Activated T-helper 1 cell treated with anti-CD3 and anti-CD28 coated beads, Interleukin-12 subunit alpha, Interleukin-12 subunit beta, Interleukin-2, Interleukin-4 antibody, amounts not matched to agents 30 ng/mL and 10 ng/mL and 1 ng/mL, durations not matched to agents 14 hours and 24 hours and 36 hours (primary cell): ENCODE results near the gene SCAMP4. TPM values are rescaled to one million over a fixed set of nuclear protein-coding genes. Genes with fewer than 3 reads are reported as not detected.

ENCODE experiments used
- DNase-seq: peaks from one replicate; pipeline ENCODE4 v3.0.0; 2021; ENCODE audit warnings: low spot score
- H3K27ac Mint-ChIP-seq: one replicate; pipeline ENCODE4 v1.8.0; 2021; ENCODE audit warnings: mild to moderate bottlenecking, mixed read lengths
- H3K27me3 Mint-ChIP-seq: one replicate; pipeline ENCODE4 v1.8.0; 2022; ENCODE audit warnings: mild to moderate bottlenecking, moderate library complexity, mixed read lengths; ENCODE audit not compliant: insufficient read depth
- H3K36me3 Mint-ChIP-seq: one replicate; pipeline ENCODE4 v1.8.0; 2021; ENCODE audit warnings: low read depth, mixed read lengths
- H3K4me1 Mint-ChIP-seq: one replicate; pipeline ENCODE4 v1.8.0; 2021; ENCODE audit warnings: low read depth, mixed read lengths
- H3K4me3 Mint-ChIP-seq: one replicate; pipeline ENCODE4 v1.8.0; 2021; ENCODE audit warnings: mild to moderate bottlenecking, moderate library complexity, mixed read lengths
- H3K9me3 Mint-ChIP-seq: one replicate; pipeline ENCODE4 v1.8.0; 2021; ENCODE audit warnings: mixed read lengths
- intact Hi-C: fragments of 100-400 bp; cut with micrococcal nuclease; formaldehyde crosslinking; loops from one replicate; pipeline ENCODE4 v1.15.1; 2024
- total RNA-seq: library from RNA; stranded (reverse); gene quantifications from 2 replicates; pipeline ENCODE4 v1.2.3, GENCODE V29; 2022

The SCAMP4 gene
- total RNA-seq, 1 donor from 2014 or later: 41.5 TPM

GRCh38 chr19:1943661-1944087 lies 38.5 kb downstream of the SCAMP4 start:
- H3K4me1 Mint-ChIP-seq: peaks cover 23% of the 10 kb centered on the region
- peaks cover 9% of the 10 kb centered on the region for H3K36me3 Mint-ChIP-seq
- H3K27me3 Mint-ChIP-seq: no peaks in the 10 kb centered on the region

DNA sequence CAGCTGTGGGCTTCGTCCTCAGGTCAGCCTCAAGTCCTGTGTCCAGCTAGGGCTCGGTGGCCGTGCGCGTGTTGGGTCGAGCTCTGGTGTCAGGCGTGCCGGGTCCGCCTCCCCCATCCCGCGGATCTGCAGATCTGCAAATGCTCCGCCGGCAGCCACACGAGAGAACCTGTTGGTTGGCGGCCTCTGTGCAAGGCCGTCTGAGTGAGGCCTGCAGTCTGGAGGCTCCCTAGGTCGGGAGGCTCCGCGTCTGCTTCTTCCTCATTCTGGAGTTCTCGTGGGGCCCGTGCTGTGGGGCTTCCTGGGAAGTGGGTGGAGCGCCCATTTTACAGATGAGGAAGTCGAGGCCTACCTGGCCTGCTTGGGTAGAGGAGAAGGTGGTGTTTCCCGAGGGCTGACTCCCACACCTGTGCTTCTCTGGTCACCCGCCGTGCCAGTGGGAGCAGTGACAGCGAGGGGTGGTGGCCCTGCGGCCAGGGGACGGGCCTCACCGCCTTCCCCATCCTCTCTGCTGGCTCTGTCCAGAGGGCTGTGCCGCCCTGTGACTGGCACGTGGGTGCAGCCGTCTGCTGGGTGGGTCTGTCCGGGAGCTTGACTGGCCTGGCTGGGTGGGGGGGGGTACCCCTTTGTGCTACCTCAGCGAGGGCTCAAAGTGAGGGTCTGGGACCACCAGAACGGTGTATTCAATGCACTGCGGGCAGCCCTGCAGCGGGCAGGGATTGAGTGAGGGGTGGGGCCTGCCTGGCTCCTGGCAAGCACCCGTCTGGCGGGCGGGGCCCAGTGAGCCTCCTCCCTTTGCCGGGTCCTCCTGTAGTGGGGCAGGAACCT lies 39.1 kb downstream of the SCAMP4 start:
- peak overlapping the region; percentile 49 for H3K4me3 Mint-ChIP-seq
- H3K9me3 Mint-ChIP-seq: no peaks in the 10 kb centered on the region
- peaks cover 9% of the 10 kb centered on the region for H3K36me3 Mint-ChIP-seq
- intact Hi-C loops: no loop called here
- no peaks in the 10 kb centered on the region for H3K27me3 Mint-ChIP-seq
- H3K4me1 Mint-ChIP-seq: peaks cover 23% of the 10 kb centered on the region
- no peak for DNase-seq
- no peak overlapping the region for H3K27ac Mint-ChIP-seq

More at GRCh38 chr19:1943661-1944087, 38.5 kb downstream of the SCAMP4 start:
- H3K9me3 Mint-ChIP-seq: no peaks in the 10 kb centered on the region
- intact Hi-C loops: loop anchor here (2.0 kb wide), 2 partner anchors 75 to 485 kb away; no protein-coding TSS in a partner anchor
- H3K27ac Mint-ChIP-seq: peak overlapping the region; percentile 93
- H3K4me3 Mint-ChIP-seq: peak overlapping the region; percentile 95
- no peak for DNase-seq

DNA sequence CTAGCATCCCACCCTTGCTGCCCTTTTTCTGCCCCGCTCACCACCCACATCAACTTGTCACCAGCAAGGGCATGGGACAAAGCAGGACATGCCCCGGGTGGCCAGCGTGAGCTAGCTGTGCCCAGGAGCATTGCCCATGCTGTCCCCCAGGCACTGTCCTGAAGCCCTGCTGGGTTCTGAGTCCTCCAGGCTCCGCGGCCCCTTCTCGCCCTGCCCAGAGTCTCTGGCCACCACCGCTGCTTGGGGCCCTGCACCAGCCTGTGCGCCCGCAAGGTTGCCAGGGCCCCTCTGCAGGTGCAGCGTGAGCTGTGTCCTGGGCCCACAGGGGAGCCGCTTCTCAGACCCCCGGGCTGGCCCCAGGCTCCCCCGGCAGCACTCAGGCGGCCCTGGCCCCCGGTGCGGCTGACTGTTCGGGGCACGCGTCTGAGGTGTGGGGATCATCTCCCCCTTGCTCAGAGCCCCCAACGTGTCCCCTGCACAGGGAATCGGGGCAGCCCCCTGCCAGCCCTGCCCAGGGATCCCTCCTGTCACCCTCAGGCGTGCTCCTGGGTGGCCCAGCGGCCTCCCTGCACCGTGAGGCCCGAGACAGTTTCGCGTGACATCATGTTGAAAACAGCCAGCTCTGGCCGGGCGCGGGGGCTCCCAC lies 39.8 kb downstream of the SCAMP4 start:
- no peak overlapping the region for H3K27ac Mint-ChIP-seq
- DNase-seq: no peak
- no peaks in the 10 kb centered on the region for H3K27me3 Mint-ChIP-seq
- H3K4me3 Mint-ChIP-seq: no peak overlapping the region
- H3K9me3 Mint-ChIP-seq: no peaks in the 10 kb centered on the region
- peaks cover 17% of the 10 kb centered on the region for H3K4me1 Mint-ChIP-seq
- intact Hi-C loops: no loop called here
- H3K36me3 Mint-ChIP-seq: peaks cover 9% of the 10 kb centered on the region

- H3K27ac Mint-ChIP-seq: no peak overlapping the region
- H3K4me1 Mint-ChIP-seq: peaks cover 14% of the 10 kb centered on the region
- no peak overlapping the region for H3K4me3 Mint-ChIP-seq
- intact Hi-C loops: no loop called here
- H3K27me3 Mint-ChIP-seq: no peaks in the 10 kb centered on the region
- DNase-seq: no peak
- H3K9me3 Mint-ChIP-seq: no peaks in the 10 kb centered on the region
- H3K36me3 Mint-ChIP-seq: peaks cover 13% of the 10 kb centered on the region
Measured at GRCh38 chr19:1945899-1946298, 40.7 kb downstream of the SCAMP4 start.

- H3K36me3 Mint-ChIP-seq: peaks cover 15% of the 10 kb centered on the region
- H3K27me3 Mint-ChIP-seq: no peaks in the 10 kb centered on the region
- H3K4me1 Mint-ChIP-seq: peaks cover 13% of the 10 kb centered on the region
- H3K4me3 Mint-ChIP-seq: no peak overlapping the region
- DNase-seq: no peak
- intact Hi-C loops: no loop called here
- no peak overlapping the region for H3K27ac Mint-ChIP-seq
- H3K9me3 Mint-ChIP-seq: no peaks in the 10 kb centered on the region
Measured at GRCh38 chr19:1947651-1948209, 42.5 kb downstream of the SCAMP4 start.

- Mint-ChIP-seq H3K9me3 (no peaks in the 10 kb centered on the region), H3K4me3 (no peak overlapping the region), H3K4me1 (peaks cover 4% of the 10 kb centered on the region), H3K27me3 (no peaks in the 10 kb centered on the region), H3K36me3 (peaks cover 10% of the 10 kb centered on the region), H3K27ac (no peak overlapping the region)
- DNase-seq: no peak
- intact Hi-C loops: no loop called here
Measured at GRCh38 chr19:1949304-1950101, 44.3 kb downstream of the SCAMP4 start.

DNA sequence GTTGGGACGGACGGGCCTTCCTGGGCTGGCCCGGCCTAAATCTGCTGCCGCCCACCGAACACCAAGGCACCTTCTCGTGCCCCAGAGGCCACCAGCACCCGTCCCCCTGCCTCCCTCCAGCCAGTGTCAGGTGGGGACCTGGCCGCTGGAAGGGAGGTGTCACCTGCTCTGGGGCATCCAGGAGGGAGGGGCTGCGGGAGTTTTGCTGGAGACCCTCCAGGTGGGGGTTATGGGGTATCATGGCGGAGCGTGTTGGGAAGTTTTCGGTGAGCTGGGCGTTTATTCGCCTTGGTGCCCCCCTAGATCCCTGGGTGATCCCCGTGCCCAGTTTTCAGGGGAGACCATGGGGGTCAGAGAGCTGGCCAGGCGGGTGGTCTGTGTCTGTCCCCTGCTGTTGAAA lies 45.4 kb downstream of the SCAMP4 start:
- intact Hi-C loops: no loop called here
- Mint-ChIP-seq H3K9me3 (no peaks in the 10 kb centered on the region), H3K4me3 (no peak overlapping the region), H3K27ac (no peak overlapping the region), H3K4me1 (peaks cover 4% of the 10 kb centered on the region), H3K27me3 (no peaks in the 10 kb centered on the region), H3K36me3 (peaks cover 10% of the 10 kb centered on the region)
- no peak for DNase-seq

- Mint-ChIP-seq H3K27ac (no peak overlapping the region), H3K27me3 (no peaks in the 10 kb centered on the region), H3K4me1 (no peaks in the 10 kb centered on the region), H3K36me3 (peaks cover 7% of the 10 kb centered on the region), H3K4me3 (no peak overlapping the region), H3K9me3 (no peaks in the 10 kb centered on the region)
- intact Hi-C loops: no loop called here
- no peak for DNase-seq
Measured at GRCh38 chr19:1952635-1953034, 47.4 kb downstream of the SCAMP4 start.

- H3K27ac Mint-ChIP-seq: no peak overlapping the region
- no peak overlapping the region for H3K4me3 Mint-ChIP-seq
- H3K9me3 Mint-ChIP-seq: no peaks in the 10 kb centered on the region
- H3K4me1 Mint-ChIP-seq: no peaks in the 10 kb centered on the region
- H3K27me3 Mint-ChIP-seq: no peaks in the 10 kb centered on the region
- peaks cover 7% of the 10 kb centered on the region for H3K36me3 Mint-ChIP-seq
- intact Hi-C loops: no loop called here
- DNase-seq: no peak
Measured at GRCh38 chr19:1953037-1953436, 47.8 kb downstream of the SCAMP4 start.

DNA sequence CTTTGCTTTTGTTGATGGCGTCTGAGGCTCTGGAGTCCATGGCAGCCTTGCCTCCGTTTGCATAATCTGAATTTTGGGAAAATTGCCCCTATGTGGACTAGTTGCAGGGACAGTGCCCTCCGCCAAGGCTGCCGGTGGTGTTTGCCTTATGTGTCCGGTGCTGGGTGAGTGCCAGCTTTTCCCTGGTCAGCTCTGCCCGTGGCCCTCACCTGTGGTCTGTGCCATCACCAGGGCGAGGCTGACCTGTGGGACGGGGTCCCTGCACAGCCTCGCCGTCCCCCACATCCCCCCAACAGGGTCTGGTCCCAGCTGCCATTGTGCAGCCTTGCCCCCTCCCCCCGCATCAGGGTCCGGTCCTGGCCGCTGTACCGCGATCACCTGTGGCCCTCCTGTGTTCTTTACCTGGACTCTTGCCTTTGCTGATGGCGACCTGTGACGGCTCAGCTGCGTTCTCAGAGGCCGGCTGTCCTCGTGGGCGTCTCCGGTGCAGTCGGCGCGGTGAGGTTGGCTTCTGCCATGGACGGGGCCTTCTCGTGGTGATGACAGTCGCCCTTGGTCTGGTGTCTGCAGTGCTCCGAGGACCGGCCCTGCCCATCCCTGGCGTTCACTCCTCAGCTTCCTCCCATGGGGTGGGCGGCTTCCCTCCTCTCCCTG lies 48.4 kb downstream of the SCAMP4 start:
- peaks cover 7% of the 10 kb centered on the region for H3K36me3 Mint-ChIP-seq
- no peaks in the 10 kb centered on the region for H3K27me3 Mint-ChIP-seq
- no peaks in the 10 kb centered on the region for H3K4me1 Mint-ChIP-seq
- intact Hi-C loops: no loop called here
- H3K9me3 Mint-ChIP-seq: no peaks in the 10 kb centered on the region
- no peak overlapping the region for H3K27ac Mint-ChIP-seq
- DNase-seq: no peak
- no peak overlapping the region for H3K4me3 Mint-ChIP-seq

- Mint-ChIP-seq H3K27ac (no peak overlapping the region), H3K4me3 (no peak overlapping the region), H3K9me3 (no peaks in the 10 kb centered on the region), H3K4me1 (no peaks in the 10 kb centered on the region), H3K27me3 (no peaks in the 10 kb centered on the region), H3K36me3 (peaks cover 7% of the 10 kb centered on the region)
- intact Hi-C loops: no loop called here
- DNase-seq: no peak
Measured at GRCh38 chr19:1954532-1954933, 49.3 kb downstream of the SCAMP4 start.
